Astrocyte (in vitro differentiated cells and primary cell): ENCODE results near the gene PIGQ. TPM values are rescaled to one million over a fixed set of nuclear protein-coding genes. Genes with fewer than 3 reads are reported as not detected.

ENCODE experiments used
- DNase-seq: peaks from one replicate; pipeline ENCODE4 v3.0.0-alpha.2; 2010; ENCODE audit warnings: low read depth
- FAIRE-seq: peaks from 2 replicates; lab custom pipeline; 2011; peaks lifted over from hg19 to GRCh38; lab: Jason Lieb, UNC
- H2AFZ ChIP-seq: 2 replicates; pipeline ENCODE4 v1.6.0; 2012; ENCODE audit warnings: low read depth, low read length, inconsistent platforms
- H3K27ac ChIP-seq: 2 replicates; pipeline ENCODE4 v1.5.1; 2011; ENCODE audit warnings: low read depth, low read length, inconsistent platforms
- H3K27me3 ChIP-seq: 2 replicates; pipeline ENCODE4 v1.6.0; 2011; ENCODE audit warnings: low read length, inconsistent platforms; ENCODE audit not compliant: insufficient read depth
- H3K36me3 ChIP-seq: 2 replicates; pipeline ENCODE4 v1.5.1; 2011; ENCODE audit warnings: low read length, inconsistent platforms; ENCODE audit not compliant: insufficient read depth
- H3K4me1 ChIP-seq: 2 replicates; pipeline ENCODE4 v1.5.1; 2011; ENCODE audit warnings: low read length, inconsistent platforms; ENCODE audit not compliant: insufficient read depth
- H3K4me2 ChIP-seq: 2 replicates; pipeline ENCODE4 v1.6.0; 2012; ENCODE audit warnings: low read length, inconsistent platforms
- H3K4me3 ChIP-seq: 2 replicates; pipeline ENCODE4 v1.5.1; 2011; ENCODE audit warnings: low read depth, mild to moderate bottlenecking, low read length, inconsistent platforms; ENCODE audit not compliant: insufficient read depth
- H3K79me2 ChIP-seq: 2 replicates; pipeline ENCODE4 v1.6.0; 2012; ENCODE audit warnings: mild to moderate bottlenecking, low read length, inconsistent platforms; ENCODE audit not compliant: insufficient read depth
- H3K9ac ChIP-seq: 2 replicates; pipeline ENCODE4 v1.6.0; 2012; ENCODE audit warnings: mild to moderate bottlenecking, low read length, inconsistent platforms
- H3K9me3 ChIP-seq: 2 replicates; pipeline ENCODE4 v1.5.1; 2012; ENCODE audit warnings: low read depth, mild to moderate bottlenecking, low read length, inconsistent platforms; ENCODE audit not compliant: insufficient read depth
- H4K20me1 ChIP-seq: 2 replicates; pipeline ENCODE4 v1.6.0; 2012; ENCODE audit warnings: low read length, inconsistent platforms; ENCODE audit not compliant: insufficient read depth
- H3K27ac Mint-ChIP-seq: one replicate; pipeline ENCODE4 v1.8.0; 2021; ENCODE audit warnings: mild to moderate bottlenecking, mixed read lengths; ENCODE audit not compliant: unreplicated experiment
- H3K27me3 Mint-ChIP-seq: one replicate; pipeline ENCODE4 v1.8.0; 2021; ENCODE audit warnings: low read depth, mixed read lengths; ENCODE audit not compliant: unreplicated experiment
- H3K36me3 Mint-ChIP-seq: one replicate; pipeline ENCODE4 v1.8.0; 2021; ENCODE audit warnings: low read depth, mixed read lengths; ENCODE audit not compliant: unreplicated experiment
- H3K4me1 Mint-ChIP-seq: one replicate; pipeline ENCODE4 v1.8.0; 2021; ENCODE audit warnings: low read depth, mixed read lengths; ENCODE audit not compliant: unreplicated experiment
- H3K4me3 Mint-ChIP-seq: one replicate; pipeline ENCODE4 v1.8.0; 2021; ENCODE audit warnings: mild to moderate bottlenecking, moderate library complexity, mixed read lengths; ENCODE audit not compliant: unreplicated experiment
- H3K9me3 Mint-ChIP-seq: one replicate; pipeline ENCODE4 v1.8.0; 2021; ENCODE audit warnings: mild to moderate bottlenecking, mixed read lengths; ENCODE audit not compliant: unreplicated experiment
- CTCF ChIP-seq: IDR thresholded peaks from 2 replicates; pipeline ENCODE4 v1.5.1; 2011; ENCODE audit warnings: low read depth, mild to moderate bottlenecking, inconsistent platforms, low read length, moderate library complexity; ENCODE audit not compliant: insufficient read depth
- EZH2 ChIP-seq: IDR thresholded peaks from 2 replicates; pipeline ENCODE4 v1.6.1; 2012; ENCODE audit warnings: mild to moderate bottlenecking, low read length, inconsistent platforms; ENCODE audit not compliant: insufficient read depth
- total RNA-seq: library from RNA; stranded (reverse); gene quantifications from 2 replicates; pipeline ENCODE4 v1.2.1, GENCODE V29; 2021

Gene PIGQ
- total RNA-seq, 1 donor from 2014 or later: 22.4 TPM

GRCh38 chr16:560701-561412 is 8.9 kb upstream of the PIGQ start:
- DNase-seq (no peak), FAIRE-seq (no peak)
- Histone ChIP-seq H3K4me1 (no peaks in the 10 kb centered on the region), H3K79me2 (no peaks in the 10 kb centered on the region), H2AFZ (no peak overlapping the region), H3K27me3 (peaks cover 21% of the 10 kb centered on the region), H3K27ac (no peak overlapping the region), H3K4me2 (no peak overlapping the region), H4K20me1 (no peaks in the 10 kb centered on the region), H3K9me3 (no peaks in the 10 kb centered on the region), H3K9ac (no peak overlapping the region), H3K4me3 (no peak overlapping the region), H3K36me3 (no peaks in the 10 kb centered on the region)
- Mint-ChIP-seq H3K27me3 (peaks cover 10% of the 10 kb centered on the region), H3K36me3 (no peaks in the 10 kb centered on the region), H3K9me3 (no peaks in the 10 kb centered on the region), H3K4me1 (no peaks in the 10 kb centered on the region), H3K4me3 (no peak overlapping the region), H3K27ac (no peak overlapping the region)
- TF ChIP-seq EZH2 (peak; percentile 99), CTCF (no peak)

GRCh38 chr16:561413-561794 is 8.4 kb upstream of the PIGQ start:
- H3K79me2 ChIP-seq: no peaks in the 10 kb centered on the region
- DNase-seq (no peak), FAIRE-seq (no peak)

More at GRCh38 chr16:561413-561794, 8.4 kb upstream of the PIGQ start:
- peaks cover under 1% of the 10 kb centered on the region for H3K4me1 ChIP-seq
- no peaks in the 10 kb centered on the region for H3K36me3 Mint-ChIP-seq
- no peak overlapping the region for H3K27ac ChIP-seq
- no peaks in the 10 kb centered on the region for H4K20me1 ChIP-seq
- no peak overlapping the region for H3K27ac Mint-ChIP-seq
- H3K4me2 ChIP-seq: no peak overlapping the region
- H3K36me3 ChIP-seq: no peaks in the 10 kb centered on the region
- H3K4me1 Mint-ChIP-seq: no peaks in the 10 kb centered on the region
- TF ChIP-seq CTCF (no peak), EZH2 (no peak)
- H3K9me3 ChIP-seq: no peaks in the 10 kb centered on the region
- no peak overlapping the region for H2AFZ ChIP-seq
- H3K4me3 ChIP-seq: no peak overlapping the region
- no peak overlapping the region for H3K4me3 Mint-ChIP-seq
- H3K27me3 ChIP-seq: peaks cover 21% of the 10 kb centered on the region
- no peaks in the 10 kb centered on the region for H3K9me3 Mint-ChIP-seq
- peaks cover 10% of the 10 kb centered on the region for H3K27me3 Mint-ChIP-seq
- no peak overlapping the region for H3K9ac ChIP-seq
